ENCODE results near the gene ZNF30. TPM values are rescaled to one million over a fixed set of nuclear protein-coding genes. Genes with fewer than 3 reads are reported as not detected.

ZNF30 gene
- total and polyA plus RNA-seq, 2 experiments from 2014 or later = 4.1 to 18.7 TPM

DNA sequence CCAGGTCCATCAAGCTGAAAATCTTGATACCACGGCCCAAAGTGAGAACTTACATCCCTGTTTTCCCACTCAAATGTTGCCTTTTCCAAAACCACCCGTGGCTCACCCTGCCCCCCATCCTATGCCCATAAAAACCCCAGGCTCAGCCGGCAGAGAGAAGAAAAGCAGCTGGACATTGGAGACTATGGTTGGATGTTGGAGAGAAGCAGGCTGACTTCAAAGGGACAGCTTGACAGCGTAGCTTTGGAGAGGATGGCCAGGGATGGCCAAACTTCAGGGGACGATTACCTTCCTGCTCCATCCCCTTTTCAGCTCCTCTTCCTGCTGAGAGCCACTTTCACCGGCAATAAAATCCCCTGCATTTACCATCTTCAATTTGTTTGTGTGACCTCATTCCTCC, 40.8 kb downstream of the ZNF30 start:
- Histone ChIP-seq H3K9me2 (ENCODE audit: insufficient read depth) (no peaks in the 10 kb centered on the region), H3K4me2 (no peak overlapping the region), H3F3A (replicated peaks; ENCODE audit: low read depth) (0 out of 2 replicates have a peak, but pooled peaks cover 3% of the 10 kb centered on the region), H3K27me3 (ENCODE audit: insufficient read depth) (peaks cover 8% of the 10 kb centered on the region), H3K79me2 (replicated peaks; ENCODE audit: insufficient read depth) (peaks cover 7% of the 10 kb centered on the region), H3K36me3 (ENCODE audit: insufficient read depth) (no peaks in the 10 kb centered on the region), H3K4me1 (ENCODE audit: insufficient read depth) (peaks cover 6% of the 10 kb centered on the region), H2AFZ (no peak overlapping the region), H3K27ac (ENCODE audit: low read depth) (no peak overlapping the region), H4K20me1 (replicated peaks; ENCODE audit: insufficient read depth) (no peaks in the 10 kb centered on the region), H3K4me3 (no peak overlapping the region)
- TF ChIP-seq EZH2 (IDR thresholded peaks at IDR 0.05; ENCODE audit: low read depth, unreplicated experiment) (no peak), CREB1 (CRISPR knock-in tag; IDR thresholded peaks at IDR 0.05; ENCODE audit: low read depth) (no peak), ZNF114 (CRISPR knock-in tag; IDR thresholded peaks at IDR 0.05) (no peak), ZNF331 (CRISPR knock-in tag; IDR thresholded peaks at IDR 0.05; ENCODE audit: low read depth) (no peak), JUNB (IDR thresholded peaks at IDR 0.05; ENCODE audit: unreplicated experiment) (no peak), ZNF462 (CRISPR knock-in tag; IDR thresholded peaks at IDR 0.05) (no peak), EZH2phosphoT487 (IDR thresholded peaks at IDR 0.05; ENCODE audit: unreplicated experiment) (no peak), STAT1 (IDR thresholded peaks at IDR 0.05; ENCODE audit: unreplicated experiment) (no peak), NANOG (IDR thresholded peaks at IDR 0.05; ENCODE audit: borderline replicate concordance) (no peak)
- TF ChIP-seq, protein P1, sequence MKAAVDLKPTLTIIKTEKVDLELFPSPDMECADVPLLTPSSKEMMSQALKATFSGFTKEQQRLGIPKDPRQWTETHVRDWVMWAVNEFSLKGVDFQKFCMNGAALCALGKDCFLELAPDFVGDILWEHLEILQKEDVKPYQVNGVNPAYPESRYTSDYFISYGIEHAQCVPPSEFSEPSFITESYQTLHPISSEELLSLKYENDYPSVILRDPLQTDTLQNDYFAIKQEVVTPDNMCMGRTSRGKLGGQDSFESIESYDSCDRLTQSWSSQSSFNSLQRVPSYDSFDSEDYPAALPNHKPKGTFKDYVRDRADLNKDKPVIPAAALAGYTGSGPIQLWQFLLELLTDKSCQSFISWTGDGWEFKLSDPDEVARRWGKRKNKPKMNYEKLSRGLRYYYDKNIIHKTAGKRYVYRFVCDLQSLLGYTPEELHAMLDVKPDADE (IDR thresholded peaks at IDR 0.05) = no peak
- TF ChIP-seq, protein P2, sequence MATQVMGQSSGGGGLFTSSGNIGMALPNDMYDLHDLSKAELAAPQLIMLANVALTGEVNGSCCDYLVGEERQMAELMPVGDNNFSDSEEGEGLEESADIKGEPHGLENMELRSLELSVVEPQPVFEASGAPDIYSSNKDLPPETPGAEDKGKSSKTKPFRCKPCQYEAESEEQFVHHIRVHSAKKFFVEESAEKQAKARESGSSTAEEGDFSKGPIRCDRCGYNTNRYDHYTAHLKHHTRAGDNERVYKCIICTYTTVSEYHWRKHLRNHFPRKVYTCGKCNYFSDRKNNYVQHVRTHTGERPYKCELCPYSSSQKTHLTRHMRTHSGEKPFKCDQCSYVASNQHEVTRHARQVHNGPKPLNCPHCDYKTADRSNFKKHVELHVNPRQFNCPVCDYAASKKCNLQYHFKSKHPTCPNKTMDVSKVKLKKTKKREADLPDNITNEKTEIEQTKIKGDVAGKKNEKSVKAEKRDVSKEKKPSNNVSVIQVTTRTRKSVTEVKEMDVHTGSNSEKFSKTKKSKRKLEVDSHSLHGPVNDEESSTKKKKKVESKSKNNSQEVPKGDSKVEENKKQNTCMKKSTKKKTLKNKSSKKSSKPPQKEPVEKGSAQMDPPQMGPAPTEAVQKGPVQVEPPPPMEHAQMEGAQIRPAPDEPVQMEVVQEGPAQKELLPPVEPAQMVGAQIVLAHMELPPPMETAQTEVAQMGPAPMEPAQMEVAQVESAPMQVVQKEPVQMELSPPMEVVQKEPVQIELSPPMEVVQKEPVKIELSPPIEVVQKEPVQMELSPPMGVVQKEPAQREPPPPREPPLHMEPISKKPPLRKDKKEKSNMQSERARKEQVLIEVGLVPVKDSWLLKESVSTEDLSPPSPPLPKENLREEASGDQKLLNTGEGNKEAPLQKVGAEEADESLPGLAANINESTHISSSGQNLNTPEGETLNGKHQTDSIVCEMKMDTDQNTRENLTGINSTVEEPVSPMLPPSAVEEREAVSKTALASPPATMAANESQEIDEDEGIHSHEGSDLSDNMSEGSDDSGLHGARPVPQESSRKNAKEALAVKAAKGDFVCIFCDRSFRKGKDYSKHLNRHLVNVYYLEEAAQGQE (IDR thresholded peaks at IDR 0.05; ENCODE audit: unreplicated experiment) = no peak
- TF ChIP-seq, protein P3, sequence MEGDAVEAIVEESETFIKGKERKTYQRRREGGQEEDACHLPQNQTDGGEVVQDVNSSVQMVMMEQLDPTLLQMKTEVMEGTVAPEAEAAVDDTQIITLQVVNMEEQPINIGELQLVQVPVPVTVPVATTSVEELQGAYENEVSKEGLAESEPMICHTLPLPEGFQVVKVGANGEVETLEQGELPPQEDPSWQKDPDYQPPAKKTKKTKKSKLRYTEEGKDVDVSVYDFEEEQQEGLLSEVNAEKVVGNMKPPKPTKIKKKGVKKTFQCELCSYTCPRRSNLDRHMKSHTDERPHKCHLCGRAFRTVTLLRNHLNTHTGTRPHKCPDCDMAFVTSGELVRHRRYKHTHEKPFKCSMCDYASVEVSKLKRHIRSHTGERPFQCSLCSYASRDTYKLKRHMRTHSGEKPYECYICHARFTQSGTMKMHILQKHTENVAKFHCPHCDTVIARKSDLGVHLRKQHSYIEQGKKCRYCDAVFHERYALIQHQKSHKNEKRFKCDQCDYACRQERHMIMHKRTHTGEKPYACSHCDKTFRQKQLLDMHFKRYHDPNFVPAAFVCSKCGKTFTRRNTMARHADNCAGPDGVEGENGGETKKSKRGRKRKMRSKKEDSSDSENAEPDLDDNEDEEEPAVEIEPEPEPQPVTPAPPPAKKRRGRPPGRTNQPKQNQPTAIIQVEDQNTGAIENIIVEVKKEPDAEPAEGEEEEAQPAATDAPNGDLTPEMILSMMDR (conservative IDR thresholded peaks at IDR 0.05; ENCODE audit: low read depth in 2 of 2) = no peak
- no peak overlapping the region for H3K27ac Mint-ChIP-seq
- H3K4me1 Mint-ChIP-seq = peaks cover 11% of the 10 kb centered on the region; the same call in 2 of the 3 replicates
- no peak for DNase-seq (ENCODE audit: low spot score)
- peaks cover 14% of the 10 kb centered on the region for H3K27me3 Mint-ChIP-seq (ENCODE audit: insufficient read depth, low read depth, poor library complexity)
- ATAC-seq = no peak
- peaks cover 50% of the 10 kb centered on the region for H3K36me3 Mint-ChIP-seq (ENCODE audit: low read depth)
- no peak overlapping the region for H3K4me3 Mint-ChIP-seq
- H3K9me3 Mint-ChIP-seq = peaks cover 64% of the 10 kb centered on the region
